ENCODE data around the gene SF3A1.

Gene SF3A1

DNA sequence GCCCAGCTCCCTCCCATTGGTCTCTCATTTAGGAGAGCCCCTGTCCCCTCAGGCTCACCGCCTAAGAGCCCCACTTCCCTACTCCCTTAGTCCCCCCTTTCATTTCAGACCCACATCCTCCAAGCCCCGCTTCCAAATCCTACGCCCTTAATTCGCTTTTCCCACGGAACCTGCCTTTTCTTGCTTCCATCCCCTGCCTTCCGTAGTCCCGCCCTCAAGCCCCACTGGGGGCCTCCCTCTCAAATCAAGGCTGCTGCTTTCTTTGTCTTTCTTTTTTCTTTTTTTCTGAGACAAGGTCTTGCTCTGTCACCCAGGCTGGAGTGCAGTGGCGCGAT is 509 bp upstream of the SF3A1 start:
- TF ChIP-seq CTCF (IDR thresholded peaks at IDR 0.05): no peak
- Histone ChIP-seq H3K27ac (peak overlapping the region; percentile 92), H3K4me1 (ENCODE audit: control insufficient read depth in 1 of 2, insufficient read depth in 1 of 2, low read depth in 1 of 2, low read length in 1 of 2) (peaks cover 25 to 32% of the 10 kb centered on the region in 2 experiments), H3K36me3 (peaks cover 12% of the 10 kb centered on the region), H3K9me3 (peaks cover 1% of the 10 kb centered on the region), H3K4me3 (ENCODE audit: low read depth in 1 of 2, low read length in 1 of 2) (peak overlapping the region; percentile 87 to 99), H3K27me3 (peaks cover 23% of the 10 kb centered on the region)

- H3K4me1 ChIP-seq (ENCODE audit: control insufficient read depth in 1 of 2, insufficient read depth in 1 of 2, low read depth in 1 of 2, low read length in 1 of 2): peaks cover 25 to 32% of the 10 kb centered on the region in 2 experiments
- H3K27ac ChIP-seq: peak overlapping the region; percentile 92
- H3K27me3 ChIP-seq: peaks cover 23% of the 10 kb centered on the region
- peaks cover 6% of the 10 kb centered on the region for H3K9me3 ChIP-seq
- H3K4me3 ChIP-seq (ENCODE audit: low read depth in 1 of 2, low read length in 1 of 2): peak overlapping the region in 1 of 2 experiments; percentile 87
- TF ChIP-seq CTCF (IDR thresholded peaks at IDR 0.05): no peak
- H3K36me3 ChIP-seq: peaks cover 38% of the 10 kb centered on the region
Measured at GRCh38 chr22:30354644-30355043, 2.0 kb downstream of the SF3A1 start.

- Histone ChIP-seq H3K27me3 (no peaks in the 10 kb centered on the region), H3K27ac (no peak overlapping the region), H3K36me3 (peaks cover 72% of the 10 kb centered on the region), H3K4me3 (ENCODE audit: low read depth in 1 of 2, low read length in 1 of 2) (no peak overlapping the region), H3K4me1 (ENCODE audit: control insufficient read depth in 1 of 2, insufficient read depth in 1 of 2, low read depth in 1 of 2, low read length in 1 of 2) (peaks cover 20 to 26% of the 10 kb centered on the region in 2 experiments), H3K9me3 (peaks cover 6% of the 10 kb centered on the region)
- no peak for TF ChIP-seq CTCF (IDR thresholded peaks at IDR 0.05)
Measured at GRCh38 chr22:30351226-30351625, 5.5 kb downstream of the SF3A1 start.

DNA sequence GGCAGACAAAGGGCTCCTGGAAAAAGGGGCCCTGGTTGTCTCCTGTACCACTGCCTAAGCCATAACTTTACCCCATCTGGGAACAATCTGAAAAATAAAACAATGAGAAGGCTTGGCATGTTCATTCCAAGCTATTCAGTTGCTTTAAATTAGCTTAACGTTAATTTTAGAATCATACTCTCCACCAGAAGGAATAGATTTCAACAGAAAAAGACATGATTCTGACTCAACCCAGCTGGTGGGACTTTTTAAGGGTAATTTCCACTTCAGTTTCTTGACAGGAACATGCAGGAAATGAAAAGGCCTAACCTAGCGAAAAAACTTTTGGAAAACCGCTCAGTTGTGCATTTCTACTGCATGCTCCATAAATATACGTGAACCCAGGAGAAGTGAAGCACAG is 7.9 kb downstream of the SF3A1 start:
- Histone ChIP-seq H3K9me3 (peaks cover 6% of the 10 kb centered on the region), H3K4me1 (ENCODE audit: control insufficient read depth in 1 of 2, insufficient read depth in 1 of 2, low read depth in 1 of 2, low read length in 1 of 2) (peaks cover 0 to 2% of the 10 kb centered on the region in 2 experiments), H3K4me3 (ENCODE audit: low read depth in 1 of 2, low read length in 1 of 2) (no peak overlapping the region), H3K36me3 (peaks cover 96% of the 10 kb centered on the region), H3K27me3 (no peaks in the 10 kb centered on the region), H3K27ac (no peak overlapping the region)
- no peak for TF ChIP-seq CTCF (IDR thresholded peaks at IDR 0.05)

DNA sequence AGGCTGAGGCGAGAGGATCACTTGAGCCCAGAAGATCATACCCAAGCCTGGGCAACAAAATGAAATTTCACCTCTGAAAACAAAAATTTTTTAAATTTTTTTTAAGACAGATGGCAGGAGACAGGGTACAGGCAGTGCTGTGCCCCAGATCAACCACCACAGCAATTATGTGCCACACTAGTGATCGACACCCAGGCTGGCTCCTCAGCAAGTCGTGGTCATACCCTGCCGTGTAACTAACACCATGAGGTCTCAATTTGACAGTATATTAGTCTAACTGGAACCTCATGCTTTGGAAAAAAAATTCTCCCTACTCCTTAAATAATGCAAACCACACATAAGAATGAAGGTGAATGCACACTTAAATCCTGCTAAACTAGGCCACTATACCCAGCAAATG is 8.3 kb downstream of the SF3A1 start:
- Histone ChIP-seq H3K4me1 (ENCODE audit: control insufficient read depth in 1 of 2, insufficient read depth in 1 of 2, low read depth in 1 of 2, low read length in 1 of 2) (no peaks in the 10 kb centered on the region), H3K9me3 (peaks cover 6% of the 10 kb centered on the region), H3K36me3 (peaks cover 97% of the 10 kb centered on the region), H3K27ac (no peak overlapping the region), H3K27me3 (no peaks in the 10 kb centered on the region), H3K4me3 (ENCODE audit: low read depth in 1 of 2, low read length in 1 of 2) (no peak overlapping the region)
- no peak for TF ChIP-seq CTCF (IDR thresholded peaks at IDR 0.05)
